ENCODE results near the gene KCNN3. TPM values are rescaled to one million over a fixed set of nuclear protein-coding genes. Genes with fewer than 3 reads are reported as not detected.
A peak's percentile ranks its signal among the peaks of the same experiment; 100 is the strongest.

KCNN3 gene
- total and polyA plus RNA-seq, 2 of the 8 experiments (the other 6 are each of a cell fraction or from before 2014, with no cell fraction given) = 2.8 to 3.7 TPM

- no peak for TF ChIP-seq CHD7 (IDR thresholded peaks at IDR 0.05; ENCODE audit: insufficient replicate concordance, low read length)
- TF ChIP-seq BACH1 (IDR thresholded peaks at IDR 0.05; ENCODE audit: low read length) = no peak
- TF ChIP-seq HDAC6 (IDR thresholded peaks at IDR 0.05; ENCODE audit: low read depth, low read length) = no peak
- TF ChIP-seq TAF7 (optimal IDR thresholded peaks at IDR 0.05; ENCODE audit: borderline replicate concordance, low read depth, low read length) = no peak
- no peak for TF ChIP-seq TCF12 (IDR thresholded peaks at IDR 0.05; ENCODE audit: low read depth, low read length)
- TF ChIP-seq SUZ12 (IDR thresholded peaks at IDR 0.05; ENCODE audit: low read length) = no peak
- TF ChIP-seq RAD21 (IDR thresholded peaks at IDR 0.05 in 1 of 2, conservative IDR thresholded peaks at IDR 0.05 in 1 of 2; ENCODE audit: low read depth in 2 of 2, low read length in 2 of 2) = peak; percentile 49 to 70
- TF ChIP-seq YY1 (IDR thresholded peaks at IDR 0.05; ENCODE audit: low read depth, low read length) = 0 out of 2 replicates have a peak, but pooled peaks have one; percentile 46
Observed at GRCh38 chr1:154765970-154766369, 104.1 kb downstream of the KCNN3 start (continued).
